GM12878 (cell line): ENCODE data around the gene COX4I2. TPM values are rescaled to one million over a fixed set of nuclear protein-coding genes. Genes with fewer than 3 reads are reported as not detected.
A peak's percentile ranks its signal among the peaks of the same experiment; 100 is the strongest.

ENCODE experiments used
- ATAC-seq: fragments of 200-7000 bp; cut with Tn5 transposase; 3 replicates; pipeline ENCODE4 v1.9.1; 2020; ENCODE audit warnings: mild to moderate bottlenecking, moderate library complexity
- BruUV-seq: library from RNA; stranded (reverse); fragments of 400-500 nt; replicated peaks from 2 replicates; lab custom pipeline; 2021; lab: Mats Ljungman, UMichigan
- CTCF ChIA-PET: fragments of 300-600 bp; sonication (Branson Sonifier 250); formaldehyde crosslinking; extraction: SDS; loops from one replicate; lab custom pipeline; 2021; ENCODE audit warnings: inconsistent platforms; lab: Yijun Ruan, JAX
- POLR2A ChIA-PET: fragments of 350-600 bp; formaldehyde crosslinking; extraction: SDS; loops from one replicate; lab custom pipeline; 2021; ENCODE audit warnings: inconsistent platforms; lab: Charles Lee
- RAD21 ChIA-PET: fragments of 300-600 bp; sonication (Branson Sonifier 250); formaldehyde crosslinking; loops from one replicate; lab custom pipeline; 2023; ENCODE audit warnings: antibody characterized with exemption; ENCODE audit not compliant: unreplicated experiment; lab: Charles Lee
- SMC1A ChIA-PET: fragments of 300-600 bp; sonication (Branson Sonifier 250); formaldehyde crosslinking; loops from one replicate; lab custom pipeline; 2023; ENCODE audit not compliant: unreplicated experiment, uncharacterized antibody; lab: Charles Lee
- DNase-seq: peaks from one replicate; pipeline ENCODE4 v3.0.0-alpha.2; 2011; ENCODE audit warnings: low read depth, low spot score
- FAIRE-seq: peaks from 3 replicates; lab custom pipeline; 2011; peaks lifted over from hg19 to GRCh38; lab: Jason Lieb, UNC
- H2AFZ ChIP-seq: 2 replicates; pipeline ENCODE4 v1.6.0; 2011; ENCODE audit warnings: low read depth, low read length, control low read depth; ENCODE audit not compliant: control insufficient read depth
- H3K27ac ChIP-seq: 2 replicates; pipeline ENCODE4 v1.5.1; 2011; ENCODE audit warnings: control low read depth; ENCODE audit not compliant: control insufficient read depth, insufficient read depth
- H3K27me3 ChIP-seq, 2 experiments: replicated peaks in 1 of 2; 2 replicates each; pipeline versions ENCODE4 v1.6.0 to v1.6.1; 2011; ENCODE audit warnings: low read length in 1 of 2; ENCODE audit not compliant: control insufficient read depth in 2 of 2, insufficient read depth in 2 of 2
- H3K36me3 ChIP-seq, 2 experiments: 2 replicates each; pipeline ENCODE4 v1.5.1; 2011; ENCODE audit warnings: low read length in 1 of 2; ENCODE audit not compliant: control insufficient read depth in 2 of 2, insufficient read depth in 2 of 2
- H3K4me1 ChIP-seq: 2 replicates; pipeline ENCODE4 v1.6.1; 2011; ENCODE audit warnings: mild to moderate bottlenecking, low read length, moderate library complexity, mixed read lengths; ENCODE audit not compliant: control insufficient read depth, insufficient read depth
- H3K4me2 ChIP-seq: 2 replicates; pipeline ENCODE4 v1.6.0; 2011; ENCODE audit warnings: control low read depth; ENCODE audit not compliant: control insufficient read depth, insufficient read depth
- H3K4me3 ChIP-seq: fragments of 200-600 bp; sonication (generic); 2 replicates; pipeline ENCODE4 v1.5.1; 2016
- H3K79me2 ChIP-seq: 2 replicates; pipeline ENCODE4 v1.6.0; 2011; ENCODE audit warnings: low read length; ENCODE audit not compliant: control insufficient read depth, insufficient read depth
- H3K9ac ChIP-seq: 2 replicates; pipeline ENCODE4 v1.8.0; 2011; ENCODE audit warnings: low read length, control low read depth, mixed read lengths; ENCODE audit not compliant: control insufficient read depth, insufficient read depth
- H3K9me3 ChIP-seq: replicated peaks from 3 replicates; pipeline ENCODE4 v1.5.1; 2011; ENCODE audit warnings: mild to moderate bottlenecking, low read length; ENCODE audit not compliant: control insufficient read depth, insufficient read depth
- H4K20me1 ChIP-seq: 2 replicates; pipeline ENCODE4 v1.6.0; 2011; ENCODE audit not compliant: control insufficient read depth, insufficient read depth
- CBX3 ChIP-seq: fragments of 200-600 bp; sonication (generic); IDR thresholded peaks from 2 replicates; pipeline ENCODE4 v1.6.1; 2016; ENCODE audit warnings: low read depth, borderline replicate concordance
- CHD2 ChIP-seq: IDR thresholded peaks from 2 replicates; pipeline ENCODE4 v1.6.1; 2011; ENCODE audit warnings: low read depth, low read length, improper control_type of control experiment, borderline replicate concordance
- DPF2 ChIP-seq: fragments of 450-650 bp; IDR thresholded peaks from 2 replicates; pipeline ENCODE4 v1.6.1; 2017; ENCODE audit warnings: mild to moderate bottlenecking
- FOS ChIP-seq: IDR thresholded peaks from 3 replicates; pipeline ENCODE4 v1.6.1; 2011; ENCODE audit warnings: borderline replicate concordance; ENCODE audit not compliant: insufficient read length; ENCODE audit errors: extremely low read depth
- HDAC2 ChIP-seq: fragments of 200-600 bp; sonication (generic); IDR thresholded peaks from 2 replicates; pipeline ENCODE4 v1.6.1; 2017
- NFYA ChIP-seq: IDR thresholded peaks from 2 replicates; pipeline ENCODE4 v1.6.1; 2011; ENCODE audit warnings: low read depth, mild to moderate bottlenecking, low read length, improper control_type of control experiment, borderline replicate concordance
- RCOR1 ChIP-seq: conservative IDR thresholded peaks from 2 replicates; pipeline ENCODE4 v1.6.1; 2012; ENCODE audit warnings: low read depth, low read length, improper control_type of control experiment
- WGBS: methylation state at CpG from one replicate; pipeline ENCODE4 v1.1.6; 2016; ENCODE audit warnings: low lambda C conversion rate; ENCODE audit not compliant: insufficient replicate concordance, insufficient coverage; ENCODE audit errors: missing lambda C conversion rate; 5-methylcytosine and 5-hydroxymethylcytosine counted together
- in situ Hi-C: fragments of 300-500 bp; cut with MboI; formaldehyde crosslinking; loops from 9 replicates; pipeline ENCODE4 v1.14.3; 2018; ENCODE audit warnings: mixed read lengths
- intact Hi-C: fragments of 100-400 bp; cut with micrococcal nuclease; formaldehyde crosslinking; loops from one replicate; pipeline ENCODE4 v1.14.2; 2022; ENCODE audit not compliant: unreplicated experiment
- polyA plus RNA-seq, 11 experiments: library from polyadenylated mRNA; depleted of rRNA in 4 of 11; unstranded in 6 of 11; stranded (reverse) in 5 of 11; fragments of >200 nt; fragmentation: Nextera tagmentation in 4 of 11; fragmentation: Illumina TruSeq in 1 of 11; extraction: Ambion mirVana in 4 of 11; extraction: Trizol in 1 of 11; gene quantifications; 1 replicate in 1 of 11; 2 replicates in 10 of 11; pipeline versions ENCODE4 v1.2.1 to v1.2.3, GENCODE V29; 2011 to 2016; ENCODE audit warnings: inconsistent platforms in 2 of 11, missing spikeins in 2 of 11, low read depth in 1 of 11
- total RNA-seq, 4 experiments: library from RNA; depleted of rRNA in 3 of 4; stranded (reverse); fragments of >200 nt in 3 of 4; fragmentation: Illumina TruSeq in 1 of 4; extraction: Trizol in 1 of 4; gene quantifications; 2 replicates each; pipeline versions ENCODE4 v1.2.1 to v1.2.3, GENCODE V29; 2013 to 2021
- TF ChIP-seq, protein P1 (sequence below): IDR thresholded peaks from 2 replicates; pipeline ENCODE4 v1.6.1; 2011; ENCODE audit warnings: borderline replicate concordance, low read depth, mild to moderate bottlenecking, moderate library complexity, mixed read lengths, low read length; ENCODE audit not compliant: insufficient read depth; ENCODE audit errors: extremely low read length
- TF ChIP-seq, protein P2 (sequence below): IDR thresholded peaks from 2 replicates; pipeline ENCODE4 v1.6.1; 2012; ENCODE audit warnings: low read length, inconsistent platforms
- TF ChIP-seq, protein P3 (sequence below): fragments of 450-650 bp; IDR thresholded peaks from 2 replicates; pipeline ENCODE4 v1.6.1; 2017; ENCODE audit warnings: antibody characterized with exemption, mild to moderate bottlenecking, moderate library complexity
- TF ChIP-seq, protein P4 (sequence below): IDR thresholded peaks from 2 replicates; pipeline ENCODE4 v1.6.1; 2012; ENCODE audit warnings: low read depth, low read length, improper control_type of control experiment
- TF ChIP-seq, protein P5 (sequence below): IDR thresholded peaks from 2 replicates; pipeline ENCODE4 v1.6.1; 2012; ENCODE audit warnings: mild to moderate bottlenecking, low read depth, low read length

COX4I2 gene
- total and polyA plus RNA-seq, 10 of the 15 experiments (the other 5 are each of a cell fraction or from before 2014, with no cell fraction given) = not detected

DNA sequence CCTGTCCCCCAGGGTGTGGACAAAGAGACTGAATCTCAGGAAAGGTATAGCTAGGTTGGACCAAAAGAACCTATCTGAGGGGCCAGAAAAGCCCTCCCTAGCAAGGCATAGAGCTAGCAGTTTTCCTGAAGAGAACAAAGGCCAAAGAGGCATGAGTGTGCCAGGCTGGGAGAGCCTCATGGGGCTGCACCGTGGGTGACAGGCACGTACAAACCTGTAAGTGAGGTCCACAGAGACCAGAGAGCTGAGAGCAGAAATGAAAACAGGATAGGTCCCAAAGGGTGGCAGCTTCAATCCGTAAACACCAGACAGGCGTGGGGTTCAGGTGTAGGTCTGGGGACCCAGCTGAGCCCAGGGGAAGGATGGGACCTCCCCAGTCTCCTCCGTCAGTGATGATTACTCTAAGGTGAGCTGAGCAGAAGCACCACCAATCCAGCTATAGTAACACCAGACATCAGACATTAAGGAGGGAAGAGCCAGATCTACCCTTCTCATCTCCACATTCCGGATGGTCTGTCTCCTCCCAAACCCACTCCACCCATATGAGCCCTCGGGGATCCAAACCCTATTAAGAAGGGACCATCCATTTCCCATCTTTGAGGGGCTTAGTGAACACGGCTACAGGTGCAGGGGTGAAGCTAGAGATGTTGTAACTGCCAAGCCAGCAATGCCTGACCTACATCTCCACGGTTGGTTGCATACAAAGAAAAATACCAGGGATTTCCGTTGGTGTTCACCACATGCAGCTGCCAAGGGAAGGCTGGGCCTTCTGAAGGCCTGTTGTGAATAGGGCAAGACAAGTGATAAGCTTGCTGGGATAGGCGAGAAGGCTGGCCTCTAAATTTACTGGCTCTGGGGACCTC, 46.7 kb downstream of the COX4I2 start:
- H3K79me2 ChIP-seq = peaks cover 29% of the 10 kb centered on the region
- 29% methylated on average over 11 of the region's 11 CpGs for WGBS
- H3K4me1 ChIP-seq = peaks cover 26% of the 10 kb centered on the region
- H3K4me2 ChIP-seq = peak overlapping the region; percentile 81
- peak overlapping the region; percentile 16; the same call in 1 of the 2 replicates for H2AFZ ChIP-seq
- POLR2A ChIA-PET = interaction anchor here (0.6 to 3.3 kb wide), 13 partner anchors 9 to 64 kb away, joined by 3 to 36 read pairs (median 7); no protein-coding TSS in a partner anchor
- peak overlapping the region; percentile 32; the same call in 1 of the 2 replicates for H3K9ac ChIP-seq
- peak overlapping the region; percentile 44; the same call in 1 of the 2 replicates for H3K4me3 ChIP-seq
- no TSS peak for BruUV-seq
- H3K27ac ChIP-seq = peak overlapping the region; percentile 35
- DNase-seq = no peak
- SMC1A ChIA-PET = interaction anchor here (1.0 to 5.9 kb wide), 14 partner anchors 9 to 601 kb away, joined by 3 to 146 read pairs (median 8); partner anchors contain the start of gene BCL2L1
- CTCF ChIA-PET = interaction anchor here (0.7 to 7.8 kb wide), 14 partner anchors 9 to 111 kb away, joined by 3 to 141 read pairs (median 4); partner anchors contain the start of gene BCL2L1
- no peaks in the 10 kb centered on the region for H4K20me1 ChIP-seq
- in situ Hi-C loops (no loop called here), intact Hi-C loops (loop anchor here (2.0 kb wide), 1 partner anchor 38 kb away; the partner anchor contains the start of gene BCL2L1)
- RAD21 ChIA-PET = interaction anchor here (0.9 to 4.5 kb wide), 14 partner anchors 9 to 71 kb away, joined by 3 to 63 read pairs (median 6); partner anchors contain the start of gene BCL2L1
- FAIRE-seq = no peak
- ATAC-seq = peak; percentile 82
- H3K9me3 ChIP-seq = no peaks in the 10 kb centered on the region
- peaks cover 5 to 16% of the 10 kb centered on the region in 2 experiments for H3K36me3 ChIP-seq
- no peaks in the 10 kb centered on the region for H3K27me3 ChIP-seq
- TF ChIP-seq DPF2 (no peak), CBX3 (no peak), NFYA (no peak), RCOR1 (no peak), FOS (no peak), CHD2 (no peak), HDAC2 (no peak)
- TF ChIP-seq, protein P1, sequence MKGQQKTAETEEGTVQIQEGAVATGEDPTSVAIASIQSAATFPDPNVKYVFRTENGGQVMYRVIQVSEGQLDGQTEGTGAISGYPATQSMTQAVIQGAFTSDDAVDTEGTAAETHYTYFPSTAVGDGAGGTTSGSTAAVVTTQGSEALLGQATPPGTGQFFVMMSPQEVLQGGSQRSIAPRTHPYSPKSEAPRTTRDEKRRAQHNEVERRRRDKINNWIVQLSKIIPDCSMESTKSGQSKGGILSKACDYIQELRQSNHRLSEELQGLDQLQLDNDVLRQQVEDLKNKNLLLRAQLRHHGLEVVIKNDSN = no peak
- TF ChIP-seq, protein P2, sequence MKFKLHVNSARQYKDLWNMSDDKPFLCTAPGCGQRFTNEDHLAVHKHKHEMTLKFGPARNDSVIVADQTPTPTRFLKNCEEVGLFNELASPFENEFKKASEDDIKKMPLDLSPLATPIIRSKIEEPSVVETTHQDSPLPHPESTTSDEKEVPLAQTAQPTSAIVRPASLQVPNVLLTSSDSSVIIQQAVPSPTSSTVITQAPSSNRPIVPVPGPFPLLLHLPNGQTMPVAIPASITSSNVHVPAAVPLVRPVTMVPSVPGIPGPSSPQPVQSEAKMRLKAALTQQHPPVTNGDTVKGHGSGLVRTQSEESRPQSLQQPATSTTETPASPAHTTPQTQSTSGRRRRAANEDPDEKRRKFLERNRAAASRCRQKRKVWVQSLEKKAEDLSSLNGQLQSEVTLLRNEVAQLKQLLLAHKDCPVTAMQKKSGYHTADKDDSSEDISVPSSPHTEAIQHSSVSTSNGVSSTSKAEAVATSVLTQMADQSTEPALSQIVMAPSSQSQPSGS = no peak
- TF ChIP-seq, protein P3, sequence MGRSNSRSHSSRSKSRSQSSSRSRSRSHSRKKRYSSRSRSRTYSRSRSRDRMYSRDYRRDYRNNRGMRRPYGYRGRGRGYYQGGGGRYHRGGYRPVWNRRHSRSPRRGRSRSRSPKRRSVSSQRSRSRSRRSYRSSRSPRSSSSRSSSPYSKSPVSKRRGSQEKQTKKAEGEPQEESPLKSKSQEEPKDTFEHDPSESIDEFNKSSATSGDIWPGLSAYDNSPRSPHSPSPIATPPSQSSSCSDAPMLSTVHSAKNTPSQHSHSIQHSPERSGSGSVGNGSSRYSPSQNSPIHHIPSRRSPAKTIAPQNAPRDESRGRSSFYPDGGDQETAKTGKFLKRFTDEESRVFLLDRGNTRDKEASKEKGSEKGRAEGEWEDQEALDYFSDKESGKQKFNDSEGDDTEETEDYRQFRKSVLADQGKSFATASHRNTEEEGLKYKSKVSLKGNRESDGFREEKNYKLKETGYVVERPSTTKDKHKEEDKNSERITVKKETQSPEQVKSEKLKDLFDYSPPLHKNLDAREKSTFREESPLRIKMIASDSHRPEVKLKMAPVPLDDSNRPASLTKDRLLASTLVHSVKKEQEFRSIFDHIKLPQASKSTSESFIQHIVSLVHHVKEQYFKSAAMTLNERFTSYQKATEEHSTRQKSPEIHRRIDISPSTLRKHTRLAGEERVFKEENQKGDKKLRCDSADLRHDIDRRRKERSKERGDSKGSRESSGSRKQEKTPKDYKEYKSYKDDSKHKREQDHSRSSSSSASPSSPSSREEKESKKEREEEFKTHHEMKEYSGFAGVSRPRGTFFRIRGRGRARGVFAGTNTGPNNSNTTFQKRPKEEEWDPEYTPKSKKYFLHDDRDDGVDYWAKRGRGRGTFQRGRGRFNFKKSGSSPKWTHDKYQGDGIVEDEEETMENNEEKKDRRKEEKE = no peak
- TF ChIP-seq, protein P4, sequence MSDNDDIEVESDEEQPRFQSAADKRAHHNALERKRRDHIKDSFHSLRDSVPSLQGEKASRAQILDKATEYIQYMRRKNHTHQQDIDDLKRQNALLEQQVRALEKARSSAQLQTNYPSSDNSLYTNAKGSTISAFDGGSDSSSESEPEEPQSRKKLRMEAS = no peak
- TF ChIP-seq, protein P5, sequence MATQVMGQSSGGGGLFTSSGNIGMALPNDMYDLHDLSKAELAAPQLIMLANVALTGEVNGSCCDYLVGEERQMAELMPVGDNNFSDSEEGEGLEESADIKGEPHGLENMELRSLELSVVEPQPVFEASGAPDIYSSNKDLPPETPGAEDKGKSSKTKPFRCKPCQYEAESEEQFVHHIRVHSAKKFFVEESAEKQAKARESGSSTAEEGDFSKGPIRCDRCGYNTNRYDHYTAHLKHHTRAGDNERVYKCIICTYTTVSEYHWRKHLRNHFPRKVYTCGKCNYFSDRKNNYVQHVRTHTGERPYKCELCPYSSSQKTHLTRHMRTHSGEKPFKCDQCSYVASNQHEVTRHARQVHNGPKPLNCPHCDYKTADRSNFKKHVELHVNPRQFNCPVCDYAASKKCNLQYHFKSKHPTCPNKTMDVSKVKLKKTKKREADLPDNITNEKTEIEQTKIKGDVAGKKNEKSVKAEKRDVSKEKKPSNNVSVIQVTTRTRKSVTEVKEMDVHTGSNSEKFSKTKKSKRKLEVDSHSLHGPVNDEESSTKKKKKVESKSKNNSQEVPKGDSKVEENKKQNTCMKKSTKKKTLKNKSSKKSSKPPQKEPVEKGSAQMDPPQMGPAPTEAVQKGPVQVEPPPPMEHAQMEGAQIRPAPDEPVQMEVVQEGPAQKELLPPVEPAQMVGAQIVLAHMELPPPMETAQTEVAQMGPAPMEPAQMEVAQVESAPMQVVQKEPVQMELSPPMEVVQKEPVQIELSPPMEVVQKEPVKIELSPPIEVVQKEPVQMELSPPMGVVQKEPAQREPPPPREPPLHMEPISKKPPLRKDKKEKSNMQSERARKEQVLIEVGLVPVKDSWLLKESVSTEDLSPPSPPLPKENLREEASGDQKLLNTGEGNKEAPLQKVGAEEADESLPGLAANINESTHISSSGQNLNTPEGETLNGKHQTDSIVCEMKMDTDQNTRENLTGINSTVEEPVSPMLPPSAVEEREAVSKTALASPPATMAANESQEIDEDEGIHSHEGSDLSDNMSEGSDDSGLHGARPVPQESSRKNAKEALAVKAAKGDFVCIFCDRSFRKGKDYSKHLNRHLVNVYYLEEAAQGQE = no peak
